Upper lobe of left lung (tissue), 6 donors: ENCODE results near the gene PPP1R13B. TPM values are rescaled to one million over a fixed set of nuclear protein-coding genes. Genes with fewer than 3 reads are reported as not detected.

Source experiments
- ATAC-seq, 2 donors: fragments of 200-7000 bp; cut with Tn5 transposase; one replicate each; pipeline ENCODE4 v1.9.1; 2022; ENCODE audit warnings: mild to moderate bottlenecking in 2 of 2, moderate library complexity in 2 of 2; ENCODE audit not compliant: low FRiP score in 2 of 2
- DNase-seq, 2 donors: peaks; one replicate each; pipeline ENCODE4 v3.0.0-alpha.2; 2019 to 2020
- H3K27ac ChIP-seq, 4 donors: fragments of 200-600 bp; sonication (generic); one replicate each; pipeline ENCODE4 v1.5.1; 2016 to 2019
- H3K27me3 ChIP-seq, 4 donors: fragments of 200-600 bp; sonication (generic); one replicate each; pipeline ENCODE4 v1.5.1; 2017 to 2019
- H3K36me3 ChIP-seq, 4 donors: fragments of 200-600 bp; sonication (generic); one replicate each; pipeline ENCODE4 v1.5.1; 2016 to 2019
- H3K4me1 ChIP-seq, 4 donors: fragments of 200-600 bp; sonication (generic); one replicate each; pipeline ENCODE4 v1.5.1; 2018 to 2019
- H3K4me3 ChIP-seq, 4 donors: fragments of 200-600 bp; sonication (generic); one replicate each; pipeline ENCODE4 v1.5.1; 2017 to 2019; ENCODE audit warnings: mild to moderate bottlenecking in 2 of 4, moderate library complexity in 1 of 4
- H3K9me3 ChIP-seq, 4 donors: fragments of 200-600 bp; sonication (generic); one replicate each; pipeline ENCODE4 v1.5.1; 2018 to 2019
- CTCF ChIP-seq, 6 experiments: fragments of 450-650 bp in 4 of 6; fragments of 200-600 bp in 2 of 6; sonication (generic) in 2 of 6; IDR thresholded peaks; one replicate each; pipeline ENCODE4 v1.5.1; 2016 to 2019; ENCODE audit warnings: antibody characterized with exemption in 6 of 6
- EP300 ChIP-seq, 4 donors: sonication (generic); formaldehyde crosslinking; IDR thresholded peaks; one replicate each; pipeline ENCODE4 v1.5.1; 2017; ENCODE audit warnings: antibody characterized with exemption in 4 of 4, control low read depth in 2 of 4
- POLR2A ChIP-seq, 4 donors: fragments of 450-650 bp; IDR thresholded peaks; one replicate each; pipeline ENCODE4 v1.5.1; 2016 to 2017; ENCODE audit warnings: antibody characterized with exemption in 4 of 4, mild to moderate bottlenecking in 2 of 4
- POLR2AphosphoS5 ChIP-seq, 2 donors: sonication (generic); formaldehyde crosslinking; IDR thresholded peaks; one replicate each; pipeline ENCODE4 v1.5.1; 2017; ENCODE audit warnings: antibody characterized with exemption in 2 of 2
- WGBS, 2 donors: methylation state at CpG; one replicate each; pipeline ENCODE4 v1.1.5; 2017 to 2018; 5-methylcytosine and 5-hydroxymethylcytosine counted together
- total RNA-seq, 6 donors: library from RNA; depleted of rRNA in 4 of 6; stranded (reverse); fragments of >200 nt in 4 of 6; gene quantifications; one replicate each; pipeline versions ENCODE4 v1.1.0 to v1.2.1, GENCODE V29; 2016 to 2021
- donor health status: DM: no; HTN: no; CAD: no; lungs with moderate emphysema.
- donor health status: DM: no; HTN: yes; CAD: no; lungs with severe emphysema.

The PPP1R13B gene
- total RNA-seq, 6 donors from 2014 or later: 37.0 to 117 (median 71.1) TPM

- WGBS, 2 donors: 65 to 66% methylated on average over 3 of the region's 3 CpGs
- no peak for ATAC-seq
- H3K36me3 ChIP-seq: no peaks in the 10 kb centered on the region
- DNase-seq: no peak
- H3K4me1 ChIP-seq: peaks cover 26 to 42% (median 36%) of the 10 kb centered on the region in 4 donors
- no peaks in the 10 kb centered on the region for H3K27me3 ChIP-seq
- TF ChIP-seq POLR2AphosphoS5 (IDR thresholded peaks at IDR 0.05) (no peak), EP300 (IDR thresholded peaks at IDR 0.05) (no peak), CTCF (IDR thresholded peaks at IDR 0.05) (no peak), POLR2A (IDR thresholded peaks at IDR 0.05) (no peak)
- H3K4me3 ChIP-seq: no peak overlapping the region
- H3K27ac ChIP-seq: peak overlapping the region in 1 of 4 donors; percentile 16
- no peaks in the 10 kb centered on the region for H3K9me3 ChIP-seq
Observed at GRCh38 chr14:103816991-103817390, 30.4 kb downstream of the PPP1R13B start.

GRCh38 chr14:103815253-103815652, 32.1 kb downstream of the PPP1R13B start:
- no peak overlapping the region for H3K4me3 ChIP-seq
- DNase-seq (no peak), ATAC-seq (no peak)
- 68 to 69% methylated on average over 7 of the region's 7 CpGs for WGBS, 2 donors
- no peak for TF ChIP-seq POLR2AphosphoS5 (IDR thresholded peaks at IDR 0.05)
- TF ChIP-seq CTCF (IDR thresholded peaks at IDR 0.05): no peak
- no peak for TF ChIP-seq POLR2A (IDR thresholded peaks at IDR 0.05)
- no peak for TF ChIP-seq EP300 (IDR thresholded peaks at IDR 0.05)
- H3K9me3 ChIP-seq: no peaks in the 10 kb centered on the region
- no peaks in the 10 kb centered on the region for H3K36me3 ChIP-seq
- H3K27me3 ChIP-seq: no peaks in the 10 kb centered on the region
- no peak overlapping the region for H3K27ac ChIP-seq
- H3K4me1 ChIP-seq: peaks cover 13 to 32% (median 24%) of the 10 kb centered on the region in 4 donors

GRCh38 chr14:103811189-103811588, 36.2 kb downstream of the PPP1R13B start:
- H3K4me1 ChIP-seq: peaks cover 4 to 22% (median 7%) of the 10 kb centered on the region in 4 donors
- 86% methylated on average over 2 of the region's 2 CpGs for WGBS, 2 donors
- H3K9me3 ChIP-seq: no peaks in the 10 kb centered on the region
- TF ChIP-seq EP300 (IDR thresholded peaks at IDR 0.05): no peak
- no peak overlapping the region for H3K4me3 ChIP-seq
- no peak overlapping the region for H3K27ac ChIP-seq
- no peaks in the 10 kb centered on the region for H3K27me3 ChIP-seq
- DNase-seq: no peak
- no peaks in the 10 kb centered on the region for H3K36me3 ChIP-seq
- ATAC-seq: no peak

GRCh38 chr14:103808403-103809001, 38.9 kb downstream of the PPP1R13B start:
- Histone ChIP-seq H3K9me3 (no peaks in the 10 kb centered on the region), H3K4me1 (peaks cover 4 to 22% (median 14%) of the 10 kb centered on the region in 4 donors), H3K27ac (no peak overlapping the region), H3K4me3 (no peak overlapping the region), H3K27me3 (no peaks in the 10 kb centered on the region), H3K36me3 (no peaks in the 10 kb centered on the region)
- TF ChIP-seq POLR2A (IDR thresholded peaks at IDR 0.05) (no peak), CTCF (IDR thresholded peaks at IDR 0.05) (peak; percentile 59 to 84 (median 82))
- ATAC-seq: peak; percentile 85 to 87
- WGBS, 2 donors: 44 to 45% methylated on average over 6 of the region's 6 CpGs
- peak in 1 of 2 donors; percentile 77 for DNase-seq

GRCh38 chr14:103806805-103807204, 40.6 kb downstream of the PPP1R13B start:
- no peaks in the 10 kb centered on the region for H3K9me3 ChIP-seq
- DNase-seq (no peak), ATAC-seq (no peak)
- WGBS, 2 donors: 30 to 35% methylated on average over 5 of the region's 5 CpGs
- H3K4me3 ChIP-seq: no peak overlapping the region
- peaks cover 4 to 34% (median 18%) of the 10 kb centered on the region in 4 donors for H3K4me1 ChIP-seq
- H3K27me3 ChIP-seq: no peaks in the 10 kb centered on the region
- no peaks in the 10 kb centered on the region for H3K36me3 ChIP-seq
- no peak overlapping the region for H3K27ac ChIP-seq
- TF ChIP-seq POLR2AphosphoS5 (IDR thresholded peaks at IDR 0.05) (no peak), CTCF (IDR thresholded peaks at IDR 0.05) (no peak), EP300 (IDR thresholded peaks at IDR 0.05) (no peak)
